ENCODE data around the gene IL13RA1. TPM values are rescaled to one million over a fixed set of nuclear protein-coding genes. Genes with fewer than 3 reads are reported as not detected.

IL13RA1 gene
- total RNA-seq, 4 donors from 2014 or later = 20.8 to 25.0 (median 22.9) TPM

- Histone ChIP-seq H3K9me3 (no peaks in the 10 kb centered on the region), H3K4me1 (peaks cover 5 to 9% of the 10 kb centered on the region in 2 donors), H3K27me3 (no peaks in the 10 kb centered on the region), H3K4me3 (no peak overlapping the region), H3K27ac (no peak overlapping the region), H3K36me3 (no peaks in the 10 kb centered on the region)
- DNase-seq (no peak), ATAC-seq (no peak)
- TF ChIP-seq CTCF (IDR thresholded peaks at IDR 0.05 in 4 of 5, conservative IDR thresholded peaks at IDR 0.05 in 1 of 5) = no peak
- no peak for TF ChIP-seq POLR2A (IDR thresholded peaks at IDR 0.05)
- intact Hi-C loops (cut with DNase I; ENCODE audit: low total_unique reads) (no loop called here), in situ Hi-C loops (cut with MboI; ENCODE audit: low sequenced_read_pairs in 4 of 4) (no loop called here)
Measured at GRCh38 chrX:118734909-118735308, 7.5 kb downstream of the IL13RA1 start.

- no peaks in the 10 kb centered on the region for H3K9me3 ChIP-seq
- no peaks in the 10 kb centered on the region for H3K27me3 ChIP-seq
- no peak overlapping the region for H3K27ac ChIP-seq
- in situ Hi-C loops (cut with MboI; ENCODE audit: low sequenced_read_pairs in 4 of 4) = no loop called here
- TF ChIP-seq POLR2A (IDR thresholded peaks at IDR 0.05) = no peak
- ATAC-seq = no peak
- intact Hi-C loops (cut with DNase I; ENCODE audit: low total_unique reads) = no loop called here
- DNase-seq = no peak
- H3K4me1 ChIP-seq = peaks cover 0 to 6% of the 10 kb centered on the region in 2 donors
- no peaks in the 10 kb centered on the region for H3K36me3 ChIP-seq
- no peak overlapping the region for H3K4me3 ChIP-seq
Measured at GRCh38 chrX:118736394-118737010, 9.1 kb downstream of the IL13RA1 start.

GRCh38 chrX:118739577-118739976 is 12.2 kb downstream of the IL13RA1 start:
- Histone ChIP-seq H3K27ac (peak overlapping the region in 1 of 4 donors; percentile 38), H3K36me3 (no peaks in the 10 kb centered on the region), H3K9me3 (no peaks in the 10 kb centered on the region), H3K27me3 (no peaks in the 10 kb centered on the region), H3K4me1 (peaks cover 0 to 6% of the 10 kb centered on the region in 2 donors), H3K4me3 (no peak overlapping the region)
- DNase-seq = no peak
- intact Hi-C loops (cut with DNase I; ENCODE audit: low total_unique reads) (no loop called here), in situ Hi-C loops (cut with MboI; ENCODE audit: low sequenced_read_pairs in 4 of 4) (no loop called here)
- ATAC-seq = no peak
- TF ChIP-seq CTCF (IDR thresholded peaks at IDR 0.05 in 4 of 5, conservative IDR thresholded peaks at IDR 0.05 in 1 of 5) (no peak), POLR2A (IDR thresholded peaks at IDR 0.05) (no peak)

GRCh38 chrX:118740276-118740889 is 13.0 kb downstream of the IL13RA1 start:
- H3K4me1 ChIP-seq = peaks cover 7 to 14% of the 10 kb centered on the region in 2 donors
- H3K36me3 ChIP-seq = no peaks in the 10 kb centered on the region
- H3K4me3 ChIP-seq = no peak overlapping the region
- TF ChIP-seq CTCF (IDR thresholded peaks at IDR 0.05 in 4 of 5, conservative IDR thresholded peaks at IDR 0.05 in 1 of 5) (no peak), POLR2A (IDR thresholded peaks at IDR 0.05) (no peak)
- intact Hi-C loops (cut with DNase I; ENCODE audit: low total_unique reads) (no loop called here), in situ Hi-C loops (cut with MboI; ENCODE audit: low sequenced_read_pairs in 4 of 4) (no loop called here)
- H3K27me3 ChIP-seq = no peaks in the 10 kb centered on the region
- ATAC-seq = peak in 1 of 2 donors; percentile 46
- no peaks in the 10 kb centered on the region for H3K9me3 ChIP-seq
- DNase-seq = no peak
- peak overlapping the region in 2 of 4 donors; percentile 18 to 38 for H3K27ac ChIP-seq

GRCh38 chrX:118742176-118742575 is 14.8 kb downstream of the IL13RA1 start:
- no peaks in the 10 kb centered on the region for H3K9me3 ChIP-seq
- in situ Hi-C loops (cut with MboI; ENCODE audit: low sequenced_read_pairs in 4 of 4) (no loop called here), intact Hi-C loops (cut with DNase I; ENCODE audit: low total_unique reads) (no loop called here)
- H3K4me3 ChIP-seq = no peak overlapping the region
- H3K27ac ChIP-seq = no peak overlapping the region
- DNase-seq = no peak
- TF ChIP-seq CTCF (IDR thresholded peaks at IDR 0.05 in 4 of 5, conservative IDR thresholded peaks at IDR 0.05 in 1 of 5) = no peak
- no peak for TF ChIP-seq POLR2A (IDR thresholded peaks at IDR 0.05)
- H3K4me1 ChIP-seq = peaks cover 7 to 18% of the 10 kb centered on the region in 2 donors
- no peak for ATAC-seq
- H3K36me3 ChIP-seq = no peaks in the 10 kb centered on the region
- H3K27me3 ChIP-seq = no peaks in the 10 kb centered on the region
